Epithelial cell of esophagus (primary cell): ENCODE results near the gene MORC2.

Experiments
- DNase-seq: peaks from one replicate; pipeline ENCODE4 v3.0.0; 2010; ENCODE audit warnings: low read depth
- H3K4me3 ChIP-seq: 2 replicates; pipeline ENCODE4 v1.5.1; 2011; ENCODE audit warnings: mild to moderate bottlenecking, low read length, control low read depth
- TF ChIP-seq, protein P1 (sequence below): IDR thresholded peaks from 2 replicates; pipeline ENCODE4 v1.5.1; 2011; ENCODE audit warnings: low read depth, mild to moderate bottlenecking, low read length, control low read depth, inconsistent platforms; ENCODE audit not compliant: insufficient read depth; ENCODE audit errors: missing control alignments

The MORC2 gene

DNA sequence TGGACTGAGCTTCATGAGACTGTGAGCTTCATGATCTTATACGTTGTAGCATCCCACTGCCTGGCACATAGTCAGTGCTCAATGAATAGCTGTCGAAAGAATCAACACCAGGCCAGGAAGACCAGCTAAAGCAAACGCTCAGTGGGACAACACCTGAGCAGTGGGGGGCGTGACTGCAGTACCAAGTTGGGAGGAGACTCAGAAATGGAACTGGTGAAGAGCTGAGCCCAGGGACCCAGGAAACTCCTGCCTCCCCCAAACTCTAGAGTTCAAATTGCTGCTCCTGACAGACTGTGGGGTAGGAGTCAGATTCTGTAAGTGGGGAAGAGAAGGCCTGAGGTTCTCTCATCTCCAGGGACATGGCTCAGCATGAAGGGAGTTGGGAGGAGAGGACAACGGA, 59.3 kb downstream of the MORC2 start:
- DNase-seq = no peak
- H3K4me3 ChIP-seq = no peak overlapping the region
- TF ChIP-seq, protein P1, sequence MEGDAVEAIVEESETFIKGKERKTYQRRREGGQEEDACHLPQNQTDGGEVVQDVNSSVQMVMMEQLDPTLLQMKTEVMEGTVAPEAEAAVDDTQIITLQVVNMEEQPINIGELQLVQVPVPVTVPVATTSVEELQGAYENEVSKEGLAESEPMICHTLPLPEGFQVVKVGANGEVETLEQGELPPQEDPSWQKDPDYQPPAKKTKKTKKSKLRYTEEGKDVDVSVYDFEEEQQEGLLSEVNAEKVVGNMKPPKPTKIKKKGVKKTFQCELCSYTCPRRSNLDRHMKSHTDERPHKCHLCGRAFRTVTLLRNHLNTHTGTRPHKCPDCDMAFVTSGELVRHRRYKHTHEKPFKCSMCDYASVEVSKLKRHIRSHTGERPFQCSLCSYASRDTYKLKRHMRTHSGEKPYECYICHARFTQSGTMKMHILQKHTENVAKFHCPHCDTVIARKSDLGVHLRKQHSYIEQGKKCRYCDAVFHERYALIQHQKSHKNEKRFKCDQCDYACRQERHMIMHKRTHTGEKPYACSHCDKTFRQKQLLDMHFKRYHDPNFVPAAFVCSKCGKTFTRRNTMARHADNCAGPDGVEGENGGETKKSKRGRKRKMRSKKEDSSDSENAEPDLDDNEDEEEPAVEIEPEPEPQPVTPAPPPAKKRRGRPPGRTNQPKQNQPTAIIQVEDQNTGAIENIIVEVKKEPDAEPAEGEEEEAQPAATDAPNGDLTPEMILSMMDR = no peak

DNA sequence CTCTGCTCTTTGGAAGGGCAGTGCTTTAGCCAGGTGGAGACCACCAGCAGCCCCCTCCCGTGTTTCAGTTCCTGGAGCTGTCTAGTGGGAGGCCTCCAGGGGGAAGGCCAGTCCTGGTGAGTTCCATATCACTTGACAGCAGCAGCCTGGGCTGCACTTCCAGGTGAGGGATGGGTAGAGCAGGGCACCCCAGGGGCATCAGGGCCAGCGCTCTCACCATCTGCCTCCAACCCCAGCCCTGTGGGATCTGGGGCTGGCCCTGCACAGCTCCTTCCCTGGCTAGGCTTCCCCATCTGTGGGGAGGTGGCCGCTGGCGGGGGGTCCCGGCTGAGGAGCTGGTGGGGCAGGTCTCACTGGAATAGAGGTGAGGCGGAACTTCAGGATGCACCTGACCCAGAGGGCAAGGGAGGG, 60.5 kb downstream of the MORC2 start:
- DNase-seq = no peak
- H3K4me3 ChIP-seq = no peak overlapping the region

DNA sequence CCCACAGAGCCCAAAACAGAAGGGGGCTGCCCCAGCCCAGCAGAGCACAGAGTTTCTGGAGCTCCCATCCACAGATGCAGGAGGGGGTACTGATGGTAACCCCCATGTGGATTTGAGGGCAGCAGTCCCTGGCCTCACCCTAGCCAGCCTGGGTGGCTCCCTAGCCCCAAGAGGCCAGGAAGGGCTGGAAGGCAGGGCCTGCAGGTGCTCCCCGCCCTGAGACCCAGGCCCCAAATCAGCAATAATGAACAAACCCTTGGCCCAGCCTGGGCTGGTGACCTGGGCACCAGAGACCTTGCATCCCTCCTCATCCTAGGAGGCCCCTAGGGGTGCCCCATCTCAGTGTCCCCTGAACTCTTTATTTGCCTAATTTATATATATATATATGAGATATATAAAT, 61.6 kb downstream of the MORC2 start:
- no peak for DNase-seq
- TF ChIP-seq, protein P1 = no peak
- H3K4me3 ChIP-seq = no peak overlapping the region

More for the DNA sequence above, 60.5 kb downstream of the MORC2 start:
- TF ChIP-seq, protein P1 = no peak

DNA sequence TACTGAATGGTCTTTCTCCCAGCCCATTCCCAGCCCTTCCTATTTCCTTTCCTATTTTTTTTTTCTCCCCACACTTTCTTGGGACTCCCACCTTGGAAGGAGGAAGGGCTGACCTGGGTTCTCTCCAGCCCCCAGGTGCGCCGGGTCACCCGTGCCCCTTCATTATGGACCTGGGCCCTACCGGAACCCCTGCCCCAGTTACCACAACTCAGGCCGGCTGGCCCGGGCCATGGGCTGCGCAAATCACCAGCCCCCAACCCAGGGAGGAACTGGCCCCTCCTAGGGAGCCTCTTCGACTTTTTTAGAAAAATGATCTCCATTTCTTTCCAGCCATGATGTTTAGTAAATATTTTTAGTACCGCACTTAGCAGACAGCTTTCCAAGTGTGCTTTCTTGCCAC, 62.2 kb downstream of the MORC2 start:
- no peak overlapping the region for H3K4me3 ChIP-seq
- DNase-seq = no peak
- TF ChIP-seq, protein P1 = no peak

GRCh38 chr22:30905696-30906341, 62.8 kb downstream of the MORC2 start:
- TF ChIP-seq, protein P1 = no peak
- no peak for DNase-seq
- no peak overlapping the region for H3K4me3 ChIP-seq

GRCh38 chr22:30903876-30904460, 64.6 kb downstream of the MORC2 start:
- TF ChIP-seq, protein P1 = no peak
- DNase-seq = no peak
- no peak overlapping the region for H3K4me3 ChIP-seq
